IMR-90 (cell line): ENCODE data around the gene DUSP14. TPM values are rescaled to one million over a fixed set of nuclear protein-coding genes. Genes with fewer than 3 reads are reported as not detected.

Source experiments
- ATAC-seq: fragments of 200-7000 bp; cut with Tn5 transposase; 2 replicates; pipeline ENCODE4 v1.9.1; 2020; ENCODE audit warnings: low read depth, mild to moderate bottlenecking, moderate library complexity
- BruUV-seq: library from RNA; stranded (reverse); fragments of 400-500 nt; replicated peaks from 2 replicates; lab custom pipeline; 2021; lab: Mats Ljungman, UMichigan
- CTCF ChIA-PET: fragments of 300-600 bp; formaldehyde crosslinking; extraction: SDS; loops from one replicate; lab custom pipeline; 2021; ENCODE audit warnings: antibody characterized with exemption; lab: Yijun Ruan, JAX
- POLR2A ChIA-PET: fragments of 300-600 bp; sonication (Branson Sonifier 250); formaldehyde crosslinking; loops from one replicate; lab custom pipeline; 2022; ENCODE audit warnings: antibody characterized with exemption; ENCODE audit not compliant: unreplicated experiment; lab: Charles Lee
- DNase-seq: peaks from one replicate; pipeline ENCODE4 v3.0.0; 2013
- H2AFZ ChIP-seq: replicated peaks from 2 replicates; pipeline ENCODE3; 2013; ENCODE audit warnings: low read length, mild to moderate bottlenecking; ENCODE audit not compliant: poor library complexity
- H2AK5ac ChIP-seq: 2 replicates; pipeline ENCODE4 v1.6.1; 2013; ENCODE audit warnings: low read depth, low read length, inconsistent platforms
- H2AK9ac ChIP-seq: replicated peaks from 2 replicates; pipeline ENCODE3; 2013; ENCODE audit warnings: mild to moderate bottlenecking, low read depth, low read length, moderate library complexity; ENCODE audit not compliant: poor library complexity
- H2BK120ac ChIP-seq: 2 replicates; pipeline ENCODE4 v1.6.1; 2013; ENCODE audit warnings: low read depth, low read length, inconsistent platforms
- H2BK15ac ChIP-seq: 3 replicates; pipeline ENCODE4 v1.6.1; 2013; ENCODE audit warnings: low read depth, low read length, inconsistent platforms
- H2BK20ac ChIP-seq: 2 replicates; pipeline ENCODE4 v1.6.1; 2013; ENCODE audit warnings: low read depth, mild to moderate bottlenecking, inconsistent platforms, low read length, moderate library complexity
- H2BK5ac ChIP-seq: 2 replicates; pipeline ENCODE4 v1.6.1; 2013; ENCODE audit warnings: mild to moderate bottlenecking, low read depth, low read length, inconsistent platforms; ENCODE audit not compliant: poor library complexity, severe bottlenecking
- H3K14ac ChIP-seq: replicated peaks from 2 replicates; pipeline ENCODE4 v1.6.1; 2013; ENCODE audit warnings: low read depth, low read length, inconsistent platforms
- H3K18ac ChIP-seq: 2 replicates; pipeline ENCODE4 v1.6.1; 2013; ENCODE audit warnings: low read depth, low read length, control low read depth
- H3K23ac ChIP-seq: 2 replicates; pipeline ENCODE4 v1.6.1; 2013; ENCODE audit warnings: low read depth, low read length, inconsistent platforms
- H3K27ac ChIP-seq: 2 replicates; pipeline ENCODE4 v1.5.1; 2013; ENCODE audit warnings: mild to moderate bottlenecking, control low read depth, low read length; ENCODE audit not compliant: insufficient read depth
- H3K27me3 ChIP-seq: 2 replicates; pipeline ENCODE4 v1.6.1; 2013; ENCODE audit warnings: low read length; ENCODE audit not compliant: control insufficient read depth, insufficient read depth
- H3K36me3 ChIP-seq: 2 replicates; pipeline ENCODE4 v1.6.1; 2013; ENCODE audit warnings: low read length, mixed read lengths; ENCODE audit not compliant: control insufficient read depth, insufficient read depth
- H3K4ac ChIP-seq: 2 replicates; pipeline ENCODE4 v1.6.1; 2013; ENCODE audit warnings: low read depth, low read length, inconsistent platforms
- H3K4me1 ChIP-seq: 2 replicates; pipeline ENCODE4 v1.6.1; 2013; ENCODE audit warnings: low read length, mixed read lengths; ENCODE audit not compliant: control insufficient read depth, insufficient read depth
- H3K4me2 ChIP-seq: 2 replicates; pipeline ENCODE4 v1.6.1; 2013; ENCODE audit warnings: low read depth, mild to moderate bottlenecking, control low read depth, low read length, moderate library complexity
- H3K4me3 ChIP-seq: 2 replicates; pipeline ENCODE4 v1.5.1; 2013; ENCODE audit warnings: low read depth, mild to moderate bottlenecking, control low read depth, low read length, moderate library complexity; ENCODE audit not compliant: insufficient read depth
- H3K56ac ChIP-seq: 2 replicates; pipeline ENCODE4 v1.6.1; 2013; ENCODE audit warnings: low read length, inconsistent platforms; ENCODE audit not compliant: insufficient read depth; ENCODE audit errors: extremely low read depth
- H3K79me1 ChIP-seq, 2 experiments: 2 replicates each; pipeline ENCODE4 v1.6.1; 2013; ENCODE audit warnings: low read length in 2 of 2, inconsistent platforms in 1 of 2, low read depth in 1 of 2
- H3K9ac ChIP-seq: 2 replicates; pipeline ENCODE4 v1.6.1; 2013; ENCODE audit warnings: low read depth, low read length, control low read depth
- H3K9me1 ChIP-seq: 2 replicates; pipeline ENCODE4 v1.6.1; 2013; ENCODE audit warnings: low read length, inconsistent platforms; ENCODE audit not compliant: insufficient read depth
- H3K9me3 ChIP-seq: 2 replicates; pipeline ENCODE4 v1.6.1; 2013; ENCODE audit warnings: low read length; ENCODE audit not compliant: control insufficient read depth, insufficient read depth
- H4K20me1 ChIP-seq: 2 replicates; pipeline ENCODE4 v1.6.1; 2013; ENCODE audit warnings: low read length, inconsistent platforms; ENCODE audit not compliant: insufficient read depth
- H4K5ac ChIP-seq: 2 replicates; pipeline ENCODE4 v1.6.1; 2013; ENCODE audit warnings: mild to moderate bottlenecking, low read depth, low read length, control low read depth
- H4K8ac ChIP-seq, 2 experiments: 2 replicates each; pipeline ENCODE4 v1.6.1; 2013; ENCODE audit warnings: low read depth in 2 of 2, low read length in 2 of 2, control low read depth in 1 of 2, inconsistent platforms in 1 of 2
- H4K91ac ChIP-seq: 2 replicates; pipeline ENCODE4 v1.6.1; 2013; ENCODE audit warnings: low read depth, low read length, inconsistent platforms; ENCODE audit not compliant: insufficient read depth
- BHLHE40 ChIP-seq: fragments of 150-350 bp; IDR thresholded peaks from 2 replicates; pipeline ENCODE4 v1.6.1; 2016; ENCODE audit warnings: mild to moderate bottlenecking, low read depth, low read length
- CEBPB ChIP-seq: IDR thresholded peaks from 2 replicates; pipeline ENCODE4 v1.6.1; 2012; ENCODE audit warnings: low read depth, low read length, improper control_type of control experiment
- CHD1 ChIP-seq: IDR thresholded peaks from 2 replicates; pipeline ENCODE4 v1.6.1; 2012; ENCODE audit warnings: low read depth, low read length, improper control_type of control experiment
- CTCF ChIP-seq: conservative IDR thresholded peaks from 2 replicates; pipeline ENCODE4 v1.5.1; 2012; ENCODE audit warnings: mild to moderate bottlenecking, low read depth, low read length, improper control_type of control experiment
- ELK1 ChIP-seq: fragments of 150-350 bp; IDR thresholded peaks from 2 replicates; pipeline ENCODE4 v1.6.1; 2016; ENCODE audit warnings: low read depth, mild to moderate bottlenecking, low read length, moderate library complexity, borderline replicate concordance
- FOS ChIP-seq: fragments of 150-350 bp; IDR thresholded peaks from 2 replicates; pipeline ENCODE4 v1.6.1; 2016; ENCODE audit warnings: low read depth, low read length
- MAFK ChIP-seq: IDR thresholded peaks from 2 replicates; pipeline ENCODE4 v1.6.1; 2012; ENCODE audit warnings: low read depth, low read length, improper control_type of control experiment
- MAZ ChIP-seq: IDR thresholded peaks from 2 replicates; pipeline ENCODE4 v1.6.1; 2012; ENCODE audit warnings: low read depth, mild to moderate bottlenecking, low read length, improper control_type of control experiment, moderate library complexity, borderline replicate concordance
- MXI1 ChIP-seq: IDR thresholded peaks from 2 replicates; pipeline ENCODE4 v1.6.1; 2012; ENCODE audit warnings: low read depth, mild to moderate bottlenecking, low read length, moderate library complexity, borderline replicate concordance
- NFE2L2 ChIP-seq: fragments of 150-350 bp; IDR thresholded peaks from 2 replicates; pipeline ENCODE4 v1.6.1; 2016; ENCODE audit warnings: low read depth, mild to moderate bottlenecking, low read length
- POLR2A ChIP-seq: IDR thresholded peaks from 2 replicates; pipeline ENCODE4 v1.6.1; 2012; ENCODE audit warnings: mild to moderate bottlenecking, low read depth, low read length
- RAD21 ChIP-seq: IDR thresholded peaks from 2 replicates; pipeline ENCODE4 v1.6.1; 2012; ENCODE audit warnings: low read length, improper control_type of control experiment
- RCOR1 ChIP-seq: IDR thresholded peaks from 2 replicates; pipeline ENCODE4 v1.6.1; 2012; ENCODE audit warnings: mild to moderate bottlenecking, low read length, improper control_type of control experiment; ENCODE audit not compliant: insufficient replicate concordance
- RFX5 ChIP-seq: IDR thresholded peaks from 2 replicates; pipeline ENCODE4 v1.8.0; 2012; ENCODE audit warnings: low read depth, mild to moderate bottlenecking, low read length, moderate library complexity
- SMC3 ChIP-seq: fragments of 150-350 bp; IDR thresholded peaks from 2 replicates; pipeline ENCODE4 v1.6.1; 2016; ENCODE audit warnings: low read depth, mild to moderate bottlenecking, antibody characterized with exemption, low read length, moderate library complexity
- USF2 ChIP-seq: fragments of 150-350 bp; IDR thresholded peaks from 2 replicates; pipeline ENCODE4 v1.6.1; 2017; ENCODE audit warnings: mild to moderate bottlenecking, antibody characterized with exemption, low read length, low read depth
- WGBS, 2 experiments: methylation state at CpG; one replicate each; pipeline versions ENCODE4 v1.1.5 to v1.1.7; 2013; ENCODE audit warnings: missing lambda C conversion rate in 2 of 2; ENCODE audit not compliant: insufficient read length in 1 of 2; ENCODE audit errors: extremely low coverage in 2 of 2; 5-methylcytosine and 5-hydroxymethylcytosine counted together
- dilution Hi-C: fragments of 300-500 bp; cut with HindIII; formaldehyde crosslinking; loops from one replicate; pipeline ENCODE4 v1.14.3; 2018; ENCODE audit warnings: low sequenced_read_pairs; ENCODE audit not compliant: unreplicated experiment
- in situ Hi-C: fragments of 300-500 bp; cut with MboI; formaldehyde crosslinking; loops from 3 replicates; pipeline ENCODE4 v1.14.3; 2019; ENCODE audit warnings: low sequenced_read_pairs, inconsistent platforms, mixed read lengths
- intact Hi-C: fragments of 100-400 bp; cut with micrococcal nuclease; formaldehyde crosslinking; loops from 2 replicates; pipeline ENCODE4 v1.10.0; 2022
- polyA plus RNA-seq, 3 experiments: library from polyadenylated mRNA; depleted of rRNA; stranded (reverse); fragments of >200 nt; gene quantifications; 2 replicates each; pipeline ENCODE4 v1.2.3, GENCODE V29; 2012; ENCODE audit warnings: low replicate concordance in 1 of 3
- total RNA-seq: library from RNA; depleted of rRNA; stranded (reverse); fragments of >200 nt; gene quantifications from 2 replicates; pipeline ENCODE4 v1.2.3, GENCODE V29; 2012

The DUSP14 gene
- total and polyA plus RNA-seq, 2 of the 4 experiments (the other 2 are of a cell fraction), result 97.5 to 127 TPM

- intact Hi-C loops (no loop called here), in situ Hi-C loops (no loop called here), dilution Hi-C loops (no loop called here)
- Histone ChIP-seq H2BK15ac (no peak overlapping the region), H3K23ac (no peak overlapping the region), H2AK5ac (no peak overlapping the region), H3K14ac (no peak overlapping the region), H2AK9ac (no peak overlapping the region), H4K20me1 (peaks cover 5% of the 10 kb centered on the region; the same call in 1 of the 2 replicates), H3K27ac (no peak overlapping the region), H3K9me1 (peaks cover 8% of the 10 kb centered on the region), H4K8ac (no peak overlapping the region), H4K5ac (no peak overlapping the region), H3K56ac (no peak overlapping the region), H3K27me3 (no peaks in the 10 kb centered on the region), H3K36me3 (peaks cover 8% of the 10 kb centered on the region), H3K4me1 (peaks cover 11% of the 10 kb centered on the region), H3K4me2 (no peak overlapping the region), H3K18ac (no peak overlapping the region), H2AFZ (no peak overlapping the region), H4K91ac (no peak overlapping the region), H2BK20ac (no peak overlapping the region), H2BK5ac (no peak overlapping the region), H3K4ac (no peak overlapping the region), H3K4me3 (no peak overlapping the region), H3K9ac (no peak overlapping the region), H3K9me3 (no peaks in the 10 kb centered on the region), H2BK120ac (no peak overlapping the region), H3K79me1 (peaks cover 0 to 20% of the 10 kb centered on the region in 2 experiments; a peak in 3 of 4 replicates)
- POLR2A ChIA-PET, result no interaction called here
- ATAC-seq (no peak), DNase-seq (no peak)
- BruUV-seq, result no TSS peak
- CTCF ChIA-PET, result no interaction called here
- WGBS, 2 experiments, result no CpG with 5 or more reads among the region's 1 CpG
- no peak for TF ChIP-seq CTCF
- no peak for TF ChIP-seq FOS
- no peak for TF ChIP-seq MXI1
- TF ChIP-seq BHLHE40, result no peak
- TF ChIP-seq CEBPB, result no peak
- no peak for TF ChIP-seq MAZ
- no peak for TF ChIP-seq NFE2L2
- no peak for TF ChIP-seq RFX5
- TF ChIP-seq RAD21, result no peak
- TF ChIP-seq POLR2A, result no peak
- TF ChIP-seq USF2, result no peak
- no peak for TF ChIP-seq MAFK
- no peak for TF ChIP-seq CHD1
- no peak for TF ChIP-seq SMC3
- TF ChIP-seq RCOR1, result no peak
- no peak for TF ChIP-seq ELK1
Measured at GRCh38 chr17:37479025-37479424, 10.7 kb upstream of the DUSP14 start.
